OCI-LY3 (cell line): ENCODE results near the gene TMEM123.

ENCODE experiments used
- H2AFZ ChIP-seq: fragments of 200-600, 300-600 bp; shearing (Covaris generic); 2 replicates; pipeline ENCODE4 v1.6.0; 2014; ENCODE audit warnings: antibody characterized with exemption, low read depth, low read length
- H3K27ac ChIP-seq: fragments of 200-600, 300-600 bp; sonication (generic); 2 replicates; pipeline ENCODE4 v1.5.1; 2014; ENCODE audit warnings: mild to moderate bottlenecking, low read length, moderate library complexity, mixed read lengths
- H3K27me3 ChIP-seq: fragments of 200-600, 300-600 bp; sonication (generic); 2 replicates; pipeline ENCODE4 v1.6.1; 2014; ENCODE audit warnings: low read depth, low read length, mixed read lengths
- H3K36me3 ChIP-seq: fragments of 200-600, 300-600 bp; sonication (generic); replicated peaks from 2 replicates; pipeline ENCODE3; 2014; ENCODE audit warnings: low read depth, low read length, mixed read lengths
- H3K4me1 ChIP-seq: fragments of 300-600, 200-600 bp; sonication (generic); 2 replicates; pipeline ENCODE4 v1.6.1; 2014; ENCODE audit warnings: low read length, mixed read lengths
- H3K4me2 ChIP-seq: fragments of 200-600, 300-600 bp; sonication (generic); 2 replicates; pipeline ENCODE4 v1.6.1; 2014; ENCODE audit warnings: low read length, mixed read lengths
- H3K4me3 ChIP-seq: fragments of 300-600, 200-600 bp; sonication (generic); 2 replicates; pipeline ENCODE4 v1.5.1; 2014; ENCODE audit warnings: antibody characterized with exemption, mild to moderate bottlenecking, low read length, moderate library complexity
- H3K79me2 ChIP-seq: fragments of 300-600, 200-600 bp; shearing (Covaris generic); 2 replicates; pipeline ENCODE4 v1.6.1; 2014; ENCODE audit warnings: mild to moderate bottlenecking, low read length, mixed read lengths
- H3K9ac ChIP-seq: fragments of 300-600, 200-600 bp; shearing (Covaris generic); 2 replicates; pipeline ENCODE4 v1.6.0; 2014; ENCODE audit warnings: mild to moderate bottlenecking, low read length, moderate library complexity
- H3K9me3 ChIP-seq: fragments of 200-600, 300-600 bp; shearing (Covaris generic); 2 replicates; pipeline ENCODE4 v1.6.1; 2014; ENCODE audit warnings: low read length, mixed read lengths; ENCODE audit not compliant: insufficient read depth
- H4K20me1 ChIP-seq: fragments of 200-600, 300-600 bp; sonication (generic); 2 replicates; pipeline ENCODE4 v1.6.1; 2016; ENCODE audit warnings: low read length, mixed read lengths; ENCODE audit not compliant: insufficient read depth
- CTCF ChIP-seq: fragments of 200-600, 300-600 bp; sonication (generic); IDR thresholded peaks from 2 replicates; pipeline ENCODE4 v1.5.1; 2014; ENCODE audit warnings: antibody characterized with exemption, low read length, low read depth
- EZH2phosphoT487 ChIP-seq: fragments of 200-600 bp; shearing (Covaris generic); IDR thresholded peaks from 2 replicates; pipeline ENCODE4 v1.6.1; 2018; ENCODE audit warnings: antibody characterized with exemption, mixed run types, low read depth

Gene TMEM123

GRCh38 chr11:102438311-102439062, 14.1 kb downstream of the TMEM123 start:
- Histone ChIP-seq H3K36me3 (peaks cover 32% of the 10 kb centered on the region), H2AFZ (no peak overlapping the region), H3K79me2 (peaks cover 22% of the 10 kb centered on the region), H3K9me3 (no peaks in the 10 kb centered on the region), H3K27me3 (no peaks in the 10 kb centered on the region), H3K27ac (no peak overlapping the region), H3K4me3 (no peak overlapping the region), H3K4me1 (no peaks in the 10 kb centered on the region), H3K9ac (no peak overlapping the region), H3K4me2 (no peak overlapping the region), H4K20me1 (no peaks in the 10 kb centered on the region)
- TF ChIP-seq CTCF (no peak), EZH2phosphoT487 (no peak)

DNA sequence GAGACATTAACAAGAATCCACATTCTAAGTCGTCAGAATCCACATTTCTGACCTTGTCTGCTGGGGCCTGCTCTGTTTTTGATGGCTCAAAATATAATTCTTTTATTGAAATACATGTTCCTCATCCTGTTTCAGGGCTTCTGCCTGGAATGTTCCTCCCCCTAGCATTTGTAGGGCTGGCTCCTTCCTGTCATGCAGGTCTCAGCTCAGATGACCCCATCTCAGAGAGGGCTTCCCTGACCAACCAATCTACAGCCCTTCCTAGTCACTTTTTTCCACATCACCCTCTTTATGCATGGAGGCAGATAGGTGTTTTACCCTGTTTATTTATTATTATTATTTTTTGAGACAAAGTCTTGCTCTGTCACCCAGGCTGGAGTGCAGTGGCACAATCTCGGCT, 14.8 kb downstream of the TMEM123 start:
- H3K9me3 ChIP-seq: no peaks in the 10 kb centered on the region
- H3K9ac ChIP-seq: no peak overlapping the region
- no peak overlapping the region for H2AFZ ChIP-seq
- no peaks in the 10 kb centered on the region for H3K4me1 ChIP-seq
- H3K27ac ChIP-seq: no peak overlapping the region
- no peak overlapping the region for H3K4me3 ChIP-seq
- H3K4me2 ChIP-seq: no peak overlapping the region
- no peaks in the 10 kb centered on the region for H4K20me1 ChIP-seq
- H3K36me3 ChIP-seq: peaks cover 33% of the 10 kb centered on the region
- H3K27me3 ChIP-seq: no peaks in the 10 kb centered on the region
- TF ChIP-seq EZH2phosphoT487: no peak
- TF ChIP-seq CTCF: no peak
- H3K79me2 ChIP-seq: peaks cover 18% of the 10 kb centered on the region

DNA sequence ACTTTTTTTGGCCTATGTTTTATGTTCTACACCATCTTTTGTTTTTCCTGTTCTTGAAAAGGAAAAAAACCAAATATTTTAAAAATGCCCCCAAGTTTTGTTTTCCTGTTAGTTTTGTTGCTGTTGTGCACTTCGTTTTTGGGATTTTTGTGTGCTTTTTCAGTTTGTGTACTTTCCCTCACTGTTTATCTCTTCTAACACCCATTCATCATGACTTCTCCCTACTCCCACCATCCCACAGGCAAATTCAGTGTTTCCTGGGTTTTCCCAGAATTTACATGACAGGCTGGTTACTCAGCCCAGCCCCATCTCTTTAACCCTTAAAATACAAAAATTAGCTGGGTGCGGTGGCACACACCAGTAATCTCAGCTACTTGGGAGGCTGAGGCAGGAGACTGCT, 15.6 kb downstream of the TMEM123 start:
- no peak overlapping the region for H3K4me2 ChIP-seq
- no peaks in the 10 kb centered on the region for H3K27me3 ChIP-seq
- TF ChIP-seq EZH2phosphoT487 (no peak), CTCF (no peak)
- no peaks in the 10 kb centered on the region for H4K20me1 ChIP-seq
- no peak overlapping the region for H3K9ac ChIP-seq
- H3K27ac ChIP-seq: no peak overlapping the region
- H3K79me2 ChIP-seq: peaks cover 18% of the 10 kb centered on the region
- H3K9me3 ChIP-seq: no peaks in the 10 kb centered on the region
- no peaks in the 10 kb centered on the region for H3K4me1 ChIP-seq
- no peak overlapping the region for H2AFZ ChIP-seq
- H3K36me3 ChIP-seq: peaks cover 39% of the 10 kb centered on the region
- no peak overlapping the region for H3K4me3 ChIP-seq

DNA sequence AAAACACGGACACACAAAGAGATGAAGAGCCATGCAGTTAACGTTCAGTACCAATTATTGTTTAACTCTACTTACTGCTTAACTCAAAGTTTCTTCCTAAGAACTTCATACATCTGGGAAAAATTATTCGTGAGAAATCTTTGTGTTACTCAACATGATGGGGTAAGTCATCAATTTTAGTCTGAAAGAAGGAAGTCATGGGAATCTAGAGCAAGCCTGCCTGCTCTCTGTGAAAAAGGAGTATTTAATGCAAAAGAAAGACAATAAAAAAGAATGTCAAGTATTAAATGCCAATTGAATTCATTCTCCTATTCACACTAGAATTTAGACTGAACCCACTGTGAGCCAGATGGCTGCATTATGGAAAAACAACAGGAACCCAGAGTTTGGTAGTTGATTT, 16.0 kb downstream of the TMEM123 start:
- Histone ChIP-seq H3K79me2 (peaks cover 21% of the 10 kb centered on the region), H3K27me3 (no peaks in the 10 kb centered on the region), H3K4me2 (no peak overlapping the region), H3K4me3 (no peak overlapping the region), H3K27ac (no peak overlapping the region), H3K9me3 (no peaks in the 10 kb centered on the region), H3K9ac (no peak overlapping the region), H3K36me3 (peaks cover 43% of the 10 kb centered on the region), H3K4me1 (peaks cover under 1% of the 10 kb centered on the region), H2AFZ (no peak overlapping the region), H4K20me1 (no peaks in the 10 kb centered on the region)
- no peak for TF ChIP-seq CTCF
- TF ChIP-seq EZH2phosphoT487: no peak
